ENCODE results near the gene ZNF775. TPM values are rescaled to one million over a fixed set of nuclear protein-coding genes. Genes with fewer than 3 reads are reported as not detected.
A peak's percentile ranks its signal among the peaks of the same experiment; 100 is the strongest.

The ZNF775 gene
- total RNA-seq, 1 donor from 2014 or later, result 3.9 TPM

DNA sequence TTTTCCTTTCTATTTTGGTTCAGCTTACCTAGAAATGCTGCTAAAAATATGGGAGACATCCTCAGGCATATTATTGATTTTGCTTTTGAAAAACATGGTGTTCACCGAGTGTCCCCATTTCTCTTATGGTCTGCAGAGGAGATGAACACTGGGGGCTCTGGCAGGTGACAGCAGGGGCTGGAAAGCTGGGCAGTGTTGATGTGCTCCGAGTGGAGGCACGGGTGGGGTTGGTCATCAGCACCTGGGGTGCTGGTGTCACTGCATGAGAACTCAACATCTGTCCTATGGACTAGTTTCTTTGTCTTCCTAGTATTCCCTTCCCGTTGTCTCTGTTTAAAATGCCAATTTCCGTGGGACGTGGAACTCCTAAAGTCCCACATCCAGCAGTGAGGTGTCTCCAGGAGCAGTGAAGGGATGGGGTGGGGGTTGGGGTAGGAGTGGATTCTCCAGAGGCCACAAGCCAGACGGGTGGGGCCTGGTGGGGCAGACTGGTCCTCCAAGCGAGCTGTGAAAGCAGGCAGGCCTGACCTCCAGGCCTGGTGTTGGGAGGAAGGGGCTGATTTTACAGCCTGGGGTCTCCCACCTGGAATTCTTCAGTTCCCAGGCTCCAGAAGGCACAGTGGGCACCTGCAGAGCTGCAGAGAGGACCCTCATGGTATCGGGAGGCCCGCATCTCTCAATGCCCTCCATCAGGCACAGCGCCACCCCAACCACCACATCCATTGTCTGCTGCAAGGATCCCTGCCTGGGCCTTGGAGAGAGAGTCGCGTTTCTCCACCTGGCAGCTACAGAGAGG is 24.4 kb downstream of the ZNF775 start:
- Mint-ChIP-seq H3K27me3 (ENCODE audit: insufficient read depth) (no peaks in the 10 kb centered on the region), H3K36me3 (ENCODE audit: low read depth) (peaks cover 5% of the 10 kb centered on the region), H3K27ac (no peak overlapping the region), H3K9me3 (no peaks in the 10 kb centered on the region), H3K4me1 (ENCODE audit: low read depth) (peaks cover 53% of the 10 kb centered on the region), H3K4me3 (peak overlapping the region; percentile 88)
- no peak for DNase-seq (ENCODE audit: low spot score)
- intact Hi-C loops (cut with micrococcal nuclease), result loop anchor here (2.0 to 10.0 kb wide), 2 partner anchors 37 to 529 kb away; partner anchors contain the start of gene ATP6V0E2

GRCh38 chr7:150404172-150404804 is 25.2 kb downstream of the ZNF775 start:
- peak overlapping the region; percentile 88 for H3K27ac Mint-ChIP-seq
- intact Hi-C loops (cut with micrococcal nuclease), result loop anchor here (2.0 to 10.0 kb wide), 2 partner anchors 37 to 529 kb away; partner anchors contain the start of gene ATP6V0E2

DNA sequence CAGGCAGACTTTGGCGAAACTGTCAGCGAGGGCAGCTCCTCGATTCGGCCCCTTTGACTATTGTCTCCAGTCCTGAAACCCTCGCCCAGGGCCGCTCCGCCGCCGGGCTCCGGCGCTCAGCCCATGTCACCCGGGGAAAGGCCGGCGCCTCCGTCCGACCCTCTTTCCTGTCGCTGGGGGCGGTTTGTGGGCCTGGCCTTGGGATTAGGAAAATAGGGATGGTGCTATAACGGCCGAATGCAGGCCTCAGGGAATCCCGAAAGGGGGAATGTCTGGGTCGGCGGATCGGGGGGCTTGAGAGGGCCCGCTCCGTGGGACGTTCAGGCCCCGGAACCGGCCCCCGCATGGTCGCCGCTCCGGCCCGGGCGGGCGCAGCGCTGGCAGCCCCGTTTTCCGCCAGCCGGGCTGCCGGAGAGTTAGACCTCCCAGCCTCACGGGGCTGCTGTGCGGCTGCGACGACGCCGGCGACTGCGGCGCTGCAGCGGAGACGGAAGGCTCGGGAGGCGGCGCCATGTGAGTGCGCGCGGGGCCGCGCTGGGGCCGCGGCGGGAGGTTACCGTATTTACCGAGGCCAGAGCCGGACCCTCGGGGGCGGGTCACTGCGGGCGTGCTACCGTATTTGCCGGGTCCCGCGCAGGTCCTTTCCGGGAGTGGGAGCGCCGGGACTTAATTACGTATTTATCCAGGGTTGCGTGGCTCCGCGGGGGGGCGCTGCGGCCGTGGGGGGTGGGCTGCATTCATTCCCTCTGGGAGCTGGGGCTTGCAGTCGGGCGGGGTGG is 25.9 kb downstream of the ZNF775 start:
- H3K36me3 Mint-ChIP-seq (ENCODE audit: low read depth), result peaks cover 10% of the 10 kb centered on the region

More at GRCh38 chr7:150404172-150404804, 25.2 kb downstream of the ZNF775 start:
- Mint-ChIP-seq H3K4me3 (peak overlapping the region; percentile 88), H3K4me1 (ENCODE audit: low read depth) (peaks cover 57% of the 10 kb centered on the region), H3K27me3 (ENCODE audit: insufficient read depth) (no peaks in the 10 kb centered on the region), H3K9me3 (no peaks in the 10 kb centered on the region), H3K36me3 (ENCODE audit: low read depth) (peaks cover 10% of the 10 kb centered on the region)
- DNase-seq (ENCODE audit: low spot score), result no peak

DNA sequence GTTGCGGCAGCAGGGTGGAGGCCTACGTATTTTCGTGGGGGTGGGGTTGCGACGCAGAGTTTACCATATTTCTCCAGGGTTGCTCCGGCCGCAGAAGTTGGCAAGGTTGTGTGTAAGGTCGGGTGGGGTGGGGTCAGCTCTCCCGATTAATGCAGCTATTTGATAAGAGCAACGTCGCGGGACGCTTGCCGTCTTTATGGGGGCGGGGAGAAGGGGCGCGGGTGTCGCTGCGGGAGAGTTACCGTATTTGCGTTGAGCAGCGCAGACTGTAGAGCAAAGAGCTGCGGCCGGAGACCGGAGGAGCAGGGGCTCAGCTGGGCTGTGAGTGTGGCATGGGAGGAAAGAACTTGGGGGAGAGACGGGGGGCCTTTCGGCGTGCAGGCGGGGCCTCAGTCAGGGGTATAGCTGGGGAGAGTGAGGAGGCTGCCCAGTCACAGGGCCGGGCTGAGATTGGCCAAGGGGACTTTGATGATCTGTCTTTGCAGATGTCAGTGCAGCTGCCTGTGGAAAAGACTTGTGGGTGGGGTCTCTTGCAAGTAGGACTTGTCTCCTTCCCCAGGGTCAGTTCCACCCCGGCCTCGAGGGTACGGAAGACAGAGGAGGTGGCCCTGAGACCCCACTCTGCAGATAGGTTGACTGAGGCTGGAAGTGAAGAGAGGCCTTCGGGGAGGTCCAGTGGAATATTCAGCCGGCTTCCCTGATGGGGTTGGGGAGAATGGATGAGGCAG is 26.6 kb downstream of the ZNF775 start:
- H3K27me3 Mint-ChIP-seq (ENCODE audit: insufficient read depth), result no peaks in the 10 kb centered on the region
- peak overlapping the region; percentile 95 for H3K4me3 Mint-ChIP-seq
- H3K27ac Mint-ChIP-seq, result peak overlapping the region; percentile 95
- no peaks in the 10 kb centered on the region for H3K9me3 Mint-ChIP-seq
- intact Hi-C loops (cut with micrococcal nuclease), result loop anchor here (1.0 to 10.0 kb wide), 7 partner anchors 26 to 612 kb away; partner anchors contain the start of genes ACTR3C, ATP6V0E2, LRRC61 and ZNF775
- peaks cover 57% of the 10 kb centered on the region for H3K4me1 Mint-ChIP-seq (ENCODE audit: low read depth)
- peaks cover 15% of the 10 kb centered on the region for H3K36me3 Mint-ChIP-seq (ENCODE audit: low read depth)
- DNase-seq (ENCODE audit: low spot score), result peak; percentile 31

More for the DNA sequence above, 25.9 kb downstream of the ZNF775 start:
- no peaks in the 10 kb centered on the region for H3K9me3 Mint-ChIP-seq
- peak overlapping the region; percentile 95 for H3K27ac Mint-ChIP-seq
- DNase-seq (ENCODE audit: low spot score), result peak; percentile 79
- intact Hi-C loops (cut with micrococcal nuclease), result loop anchor here (1.0 to 10.0 kb wide), 7 partner anchors 26 to 612 kb away; partner anchors contain the start of genes ACTR3C, ATP6V0E2, LRRC61 and ZNF775
- H3K27me3 Mint-ChIP-seq (ENCODE audit: insufficient read depth), result no peaks in the 10 kb centered on the region
- H3K4me3 Mint-ChIP-seq, result peak overlapping the region; percentile 95
- H3K4me1 Mint-ChIP-seq (ENCODE audit: low read depth), result peaks cover 57% of the 10 kb centered on the region

GRCh38 chr7:150406312-150406566 is 27.1 kb downstream of the ZNF775 start:
- H3K4me3 Mint-ChIP-seq, result peak overlapping the region; percentile 95
- no peaks in the 10 kb centered on the region for H3K9me3 Mint-ChIP-seq
- peak overlapping the region; percentile 95 for H3K27ac Mint-ChIP-seq
- H3K36me3 Mint-ChIP-seq (ENCODE audit: low read depth), result peaks cover 20% of the 10 kb centered on the region
- H3K4me1 Mint-ChIP-seq (ENCODE audit: low read depth), result peaks cover 56% of the 10 kb centered on the region
- intact Hi-C loops (cut with micrococcal nuclease), result loop anchor here (5.0 to 10.0 kb wide), 2 partner anchors 531 to 611 kb away; partner anchors contain the start of gene ATP6V0E2
- no peaks in the 10 kb centered on the region for H3K27me3 Mint-ChIP-seq (ENCODE audit: insufficient read depth)
- DNase-seq (ENCODE audit: low spot score), result no peak

- DNase-seq (ENCODE audit: low spot score), result peak; percentile 33
- peak overlapping the region; percentile 95 for H3K4me3 Mint-ChIP-seq
- peaks cover 22% of the 10 kb centered on the region for H3K36me3 Mint-ChIP-seq (ENCODE audit: low read depth)
- peaks cover 52% of the 10 kb centered on the region for H3K4me1 Mint-ChIP-seq (ENCODE audit: low read depth)
- intact Hi-C loops (cut with micrococcal nuclease), result loop anchor here (1.0 to 10.0 kb wide), 3 partner anchors 15 to 611 kb away; partner anchors contain the start of gene ATP6V0E2
- no peaks in the 10 kb centered on the region for H3K9me3 Mint-ChIP-seq
- peak overlapping the region; percentile 95 for H3K27ac Mint-ChIP-seq
- no peaks in the 10 kb centered on the region for H3K27me3 Mint-ChIP-seq (ENCODE audit: insufficient read depth)
These were observed 27.7 kb downstream of the ZNF775 start for GRCh38 chr7:150406567-150407421.

DNA sequence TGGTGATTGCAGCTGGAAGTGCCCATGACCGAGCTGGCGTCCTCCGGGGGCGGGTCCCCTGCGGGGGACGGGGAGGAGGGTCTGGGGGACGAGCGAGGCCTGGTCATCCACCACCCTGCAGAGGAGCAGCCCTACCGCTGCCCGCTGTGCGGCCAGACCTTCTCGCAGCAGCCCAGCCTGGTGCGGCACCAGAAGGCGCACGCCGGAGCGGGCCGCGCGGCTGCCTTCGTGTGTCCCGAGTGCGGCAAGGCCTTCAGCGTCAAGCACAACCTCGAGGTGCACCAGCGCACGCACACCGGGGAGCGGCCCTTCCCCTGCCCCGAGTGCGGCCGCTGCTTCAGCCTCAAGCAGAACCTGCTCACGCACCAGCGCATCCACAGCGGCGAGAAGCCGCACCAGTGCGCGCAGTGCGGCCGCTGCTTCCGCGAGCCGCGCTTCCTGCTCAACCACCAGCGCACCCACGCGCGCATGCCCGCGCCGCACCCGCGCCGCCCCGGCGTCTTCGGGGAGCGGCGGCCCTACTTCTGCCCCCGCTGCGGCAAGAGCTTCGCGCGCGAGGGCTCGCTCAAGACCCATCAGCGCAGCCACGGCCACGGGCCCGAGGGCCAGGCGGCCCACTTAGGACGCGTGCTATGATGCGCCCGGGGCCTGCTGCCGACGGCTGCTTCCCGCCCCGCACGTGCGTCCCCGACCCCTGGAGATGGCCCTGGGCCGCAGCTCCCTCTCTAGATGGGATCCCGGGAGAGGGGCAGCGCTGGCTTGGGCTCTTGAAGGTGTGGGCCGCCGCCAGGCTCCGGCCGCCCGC is 28.7 kb downstream of the ZNF775 start:
- DNase-seq (ENCODE audit: low spot score), result no peak
- intact Hi-C loops (cut with micrococcal nuclease), result loop anchor here (1.0 to 10.0 kb wide), 3 partner anchors 14 to 610 kb away; partner anchors contain the start of gene ATP6V0E2
- Mint-ChIP-seq H3K9me3 (no peaks in the 10 kb centered on the region), H3K4me3 (no peak overlapping the region), H3K27ac (no peak overlapping the region), H3K27me3 (ENCODE audit: insufficient read depth) (no peaks in the 10 kb centered on the region), H3K4me1 (ENCODE audit: low read depth) (peaks cover 46% of the 10 kb centered on the region), H3K36me3 (ENCODE audit: low read depth) (peaks cover 25% of the 10 kb centered on the region)

DNA sequence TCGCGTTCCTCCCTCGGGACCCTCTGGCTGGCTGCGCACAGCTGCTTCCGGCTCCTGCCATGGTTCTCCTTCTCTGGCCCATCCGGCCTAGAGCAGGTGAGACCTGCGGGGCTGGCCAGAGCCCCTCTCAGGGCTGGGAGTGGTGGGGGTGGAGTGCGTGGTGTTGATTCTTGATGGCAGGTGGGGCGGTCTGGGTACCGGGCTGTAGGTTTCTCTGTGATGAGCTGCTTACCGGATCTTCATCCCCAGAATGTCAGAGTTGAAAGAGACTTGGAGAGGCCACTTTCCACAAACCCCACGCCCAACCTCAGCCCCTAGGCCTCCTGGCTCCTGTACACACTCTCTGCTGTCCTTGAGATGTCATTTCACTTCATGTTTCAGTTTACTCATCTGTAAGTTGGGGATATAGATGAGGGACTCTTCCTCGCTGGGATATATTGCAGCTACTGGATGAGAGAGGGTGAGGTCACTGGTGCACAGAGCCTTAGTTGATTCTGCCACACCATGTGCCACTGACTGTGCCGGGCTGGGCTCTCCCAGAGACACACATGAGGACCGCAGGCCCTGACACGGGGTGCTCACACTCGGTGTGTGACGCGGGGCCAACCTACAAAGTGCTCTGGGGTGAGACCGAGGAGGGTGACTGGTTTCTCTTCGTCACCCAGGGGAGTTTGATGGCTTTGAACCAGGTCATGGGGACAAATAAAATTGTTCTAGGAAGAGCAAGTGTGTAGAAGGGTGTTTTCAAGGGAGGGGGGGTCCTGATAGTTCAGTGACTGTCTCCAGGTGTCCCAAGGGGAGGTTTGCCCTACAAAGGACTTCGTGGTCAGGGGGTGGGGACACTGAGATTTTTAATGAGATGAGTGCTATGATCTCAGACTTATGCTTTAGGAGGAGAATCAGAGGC is 29.5 kb downstream of the ZNF775 start:
- Mint-ChIP-seq H3K27ac (peak overlapping the region; percentile 15), H3K27me3 (ENCODE audit: insufficient read depth) (peaks cover 1% of the 10 kb centered on the region), H3K9me3 (no peaks in the 10 kb centered on the region), H3K4me1 (ENCODE audit: low read depth) (peaks cover 37% of the 10 kb centered on the region), H3K4me3 (no peak overlapping the region), H3K36me3 (ENCODE audit: low read depth) (peaks cover 28% of the 10 kb centered on the region)
- DNase-seq (ENCODE audit: low spot score), result no peak
- intact Hi-C loops (cut with micrococcal nuclease), result loop anchor here (5.0 to 10.0 kb wide), 2 partner anchors 534 to 609 kb away; partner anchors contain the start of gene ATP6V0E2

DNA sequence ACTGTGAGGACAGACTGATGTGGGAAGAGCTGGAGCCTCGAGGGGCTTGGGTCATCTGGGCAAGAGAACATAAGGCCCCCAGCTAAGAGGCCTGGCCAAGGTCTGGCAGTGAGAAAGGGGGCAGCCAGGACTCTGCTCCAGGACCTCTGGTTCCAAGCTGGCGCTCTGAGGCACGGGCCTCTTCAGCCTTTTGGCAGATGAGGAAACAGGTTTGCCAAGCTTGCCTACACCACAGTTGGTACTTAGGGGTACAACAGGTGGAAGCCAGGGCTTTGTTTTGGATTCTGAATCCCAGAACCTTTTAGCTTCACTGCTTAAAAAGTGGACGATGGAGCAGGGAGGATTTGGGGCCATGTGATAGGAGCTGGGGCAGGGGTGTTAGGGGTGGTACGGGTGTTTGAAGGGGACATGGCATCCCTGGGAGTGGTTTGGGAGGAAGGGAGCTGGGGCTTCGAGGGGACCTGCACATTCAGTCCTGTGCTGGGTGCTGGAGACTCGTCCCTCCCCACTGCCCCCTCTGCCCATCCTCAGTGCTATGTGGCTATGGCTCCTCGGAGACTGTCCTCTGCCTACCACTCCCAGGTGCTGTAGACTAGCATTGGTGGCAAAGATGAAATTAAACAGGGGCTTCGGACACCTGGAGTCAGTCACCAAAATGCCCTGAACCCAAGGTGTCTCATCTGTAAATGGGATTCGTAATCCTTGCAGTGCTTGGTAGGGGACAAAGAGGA is 30.3 kb downstream of the ZNF775 start:
- H3K9me3 Mint-ChIP-seq, result no peaks in the 10 kb centered on the region
- intact Hi-C loops (cut with micrococcal nuclease), result loop anchor here (5.0 to 10.0 kb wide), 2 partner anchors 535 to 608 kb away; partner anchors contain the start of gene ATP6V0E2
- peaks cover 28% of the 10 kb centered on the region for H3K36me3 Mint-ChIP-seq (ENCODE audit: low read depth)
- H3K4me3 Mint-ChIP-seq, result no peak overlapping the region
- peaks cover 29% of the 10 kb centered on the region for H3K4me1 Mint-ChIP-seq (ENCODE audit: low read depth)
- H3K27ac Mint-ChIP-seq, result peak overlapping the region; percentile 15
- no peak for DNase-seq (ENCODE audit: low spot score)
- peaks cover 1% of the 10 kb centered on the region for H3K27me3 Mint-ChIP-seq (ENCODE audit: insufficient read depth)
